ENCODE data around the gene HSPA12B.
"Not testable (repeated sequence)": the region's sequence is repeated elsewhere in the genome, so short reads cannot be mapped to it uniquely, and the experiment has no call there.

The HSPA12B gene

DNA sequence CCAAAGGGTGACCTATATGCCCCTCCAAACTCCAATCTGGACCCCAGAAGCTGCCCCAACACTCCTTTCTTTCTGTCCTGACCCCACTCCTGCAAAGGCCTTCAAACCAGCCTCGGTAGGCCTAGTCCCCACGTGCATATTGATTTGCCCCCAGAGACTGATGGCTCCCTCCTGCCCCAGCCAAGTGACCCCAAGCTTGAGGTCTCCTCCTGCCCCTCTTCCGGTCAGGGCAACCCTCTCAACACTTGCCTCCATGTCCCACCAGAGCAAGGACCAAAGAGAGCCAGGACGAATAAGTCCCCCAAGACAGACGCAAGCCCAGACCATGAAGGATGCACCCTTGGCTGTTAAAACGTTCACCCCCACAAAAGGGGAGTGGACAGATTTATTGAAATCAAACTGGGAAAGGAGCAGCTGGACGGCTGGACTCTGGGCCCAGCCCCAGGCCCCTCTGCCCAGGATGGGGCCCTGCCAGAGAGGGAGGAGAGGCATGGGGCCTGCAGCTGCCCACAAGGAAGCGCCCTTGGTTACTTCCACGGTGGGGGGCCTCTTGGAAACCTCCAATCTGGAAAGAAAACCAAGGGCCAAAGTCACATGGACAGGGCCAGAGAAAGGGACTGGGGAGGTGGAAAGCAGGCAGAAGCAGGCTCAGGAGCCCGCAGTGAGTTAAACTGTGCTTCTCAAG is 51.2 kb downstream of the HSPA12B start:
- H3K4me1 Mint-ChIP-seq (ENCODE audit: low read depth) = peaks cover 72% of the 10 kb centered on the region
- peaks cover 18% of the 10 kb centered on the region for H3K27me3 Mint-ChIP-seq
- peak overlapping the region; percentile 42 for H3K27ac Mint-ChIP-seq
- no peaks in the 10 kb centered on the region for H3K9me3 Mint-ChIP-seq
- intact Hi-C loops (cut with micrococcal nuclease) = no loop called here
- H3K36me3 Mint-ChIP-seq (ENCODE audit: low read depth) = peaks cover 35% of the 10 kb centered on the region
- H3K4me3 Mint-ChIP-seq = no peak overlapping the region

DNA sequence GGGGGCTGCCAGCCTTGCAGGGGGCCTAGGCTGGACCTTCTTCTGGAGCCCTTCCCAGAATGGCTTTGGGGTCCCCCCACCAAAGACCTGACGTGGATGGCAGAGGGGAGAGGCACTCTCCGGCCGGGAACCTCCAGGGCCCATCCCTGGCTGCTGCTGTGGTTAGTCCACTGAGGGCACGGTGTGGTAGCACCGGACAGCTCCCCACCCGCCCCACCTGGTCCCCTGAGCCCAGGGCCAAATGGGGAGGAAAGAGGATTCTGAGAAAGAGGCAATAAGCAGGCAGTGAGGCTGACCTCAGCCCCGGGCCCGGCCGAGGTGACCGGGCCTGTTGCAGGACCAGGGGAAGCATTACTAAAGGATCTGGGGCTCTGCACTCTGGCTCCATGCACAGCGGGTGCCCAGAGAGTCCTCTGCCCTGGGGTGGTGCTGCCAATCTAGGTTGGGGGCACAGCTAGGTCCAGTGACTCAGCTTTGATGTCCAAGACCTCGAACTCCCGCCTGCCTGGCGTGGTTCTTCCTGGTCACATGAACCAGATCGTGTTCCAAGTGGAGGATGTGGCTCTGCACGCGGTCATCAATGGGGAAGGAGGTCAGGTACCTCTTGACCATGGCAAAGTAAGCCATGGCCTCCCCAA is 51.9 kb downstream of the HSPA12B start:
- H3K27ac Mint-ChIP-seq = peak overlapping the region; percentile 42
- H3K27me3 Mint-ChIP-seq = peaks cover 12% of the 10 kb centered on the region
- peaks cover 71% of the 10 kb centered on the region for H3K4me1 Mint-ChIP-seq (ENCODE audit: low read depth)
- H3K4me3 Mint-ChIP-seq = peak overlapping the region; percentile 81
- H3K9me3 Mint-ChIP-seq = no peaks in the 10 kb centered on the region
- peaks cover 35% of the 10 kb centered on the region for H3K36me3 Mint-ChIP-seq (ENCODE audit: low read depth)
- intact Hi-C loops (cut with micrococcal nuclease) = no loop called here

DNA sequence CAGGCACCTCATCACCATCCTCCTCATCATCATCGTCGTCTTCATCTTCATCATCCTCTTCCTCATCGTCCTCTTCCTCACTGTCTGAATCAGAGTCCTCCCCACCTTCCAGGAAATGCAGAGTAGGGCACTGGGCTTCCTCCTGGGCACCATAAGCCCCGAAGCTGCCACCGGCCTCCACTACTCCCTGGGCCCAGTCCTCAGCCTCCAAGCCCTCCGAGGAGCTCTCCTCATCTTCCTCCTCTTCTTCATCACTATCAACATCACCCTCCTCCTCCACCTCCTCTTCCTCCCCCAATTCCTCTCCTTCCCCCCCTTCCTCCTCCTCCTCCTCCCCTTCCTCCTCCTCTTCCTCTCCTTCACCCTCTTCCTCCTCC is 52.4 kb downstream of the HSPA12B start:
- intact Hi-C loops (cut with micrococcal nuclease) = no loop called here
- peak overlapping the region; percentile 81 for H3K4me3 Mint-ChIP-seq

DNA sequence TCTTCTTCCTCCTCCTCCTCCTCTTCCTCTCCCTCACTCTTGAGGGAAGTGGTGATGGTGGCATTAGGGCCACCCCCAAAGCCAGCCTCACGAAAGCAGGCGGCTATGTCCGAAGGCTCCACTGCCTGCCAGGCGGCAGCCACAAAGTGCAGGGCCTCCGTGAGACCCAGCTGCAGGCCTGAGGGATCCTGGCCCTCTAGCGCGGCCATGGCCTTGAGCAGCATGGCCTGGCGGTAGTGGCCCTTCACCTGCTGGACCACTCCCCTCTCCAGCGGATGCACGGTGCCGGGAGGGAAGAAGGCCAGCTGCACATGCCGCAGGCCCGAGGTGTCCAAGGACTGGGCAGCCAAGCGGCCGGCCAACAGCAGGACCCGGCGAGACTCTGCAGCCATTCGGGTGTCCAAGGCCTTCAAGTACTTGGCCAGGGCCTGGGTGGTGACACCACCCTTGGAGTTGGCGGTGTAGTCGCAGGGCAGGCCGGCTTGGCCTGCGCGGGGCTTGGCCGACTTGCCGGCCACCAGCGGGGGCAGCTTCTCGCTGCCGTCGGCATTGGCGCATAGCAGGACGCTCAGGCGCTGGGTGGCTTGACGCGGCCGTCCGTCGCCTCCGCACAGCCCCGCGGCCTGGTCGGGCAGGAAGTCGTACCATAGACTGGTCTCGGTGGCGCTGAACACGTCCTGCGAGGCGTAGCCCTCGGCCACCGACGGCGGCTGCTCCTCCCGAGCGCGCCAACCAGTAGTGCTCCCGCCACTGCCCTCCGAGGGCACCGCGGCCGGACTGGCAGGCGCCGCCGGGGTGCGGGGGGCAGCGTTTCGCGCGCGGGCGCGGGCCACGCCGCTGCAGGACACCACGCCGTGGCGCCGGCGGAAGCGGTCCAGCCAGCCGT is 53.0 kb downstream of the HSPA12B start:
- H3K9me3 Mint-ChIP-seq = no peaks in the 10 kb centered on the region
- peaks cover 61% of the 10 kb centered on the region for H3K4me1 Mint-ChIP-seq (ENCODE audit: low read depth)
- intact Hi-C loops (cut with micrococcal nuclease) = loop anchor here (1.0 kb wide), 1 partner anchor 70 kb away; no protein-coding TSS in a partner anchor

More for the DNA sequence above, 52.4 kb downstream of the HSPA12B start:
- Mint-ChIP-seq H3K9me3 (no peaks in the 10 kb centered on the region), H3K27ac (peak overlapping the region; percentile 42), H3K36me3 (ENCODE audit: low read depth) (peaks cover 35% of the 10 kb centered on the region), H3K4me1 (ENCODE audit: low read depth) (peaks cover 65% of the 10 kb centered on the region), H3K27me3 (peaks cover 7% of the 10 kb centered on the region)

DNA sequence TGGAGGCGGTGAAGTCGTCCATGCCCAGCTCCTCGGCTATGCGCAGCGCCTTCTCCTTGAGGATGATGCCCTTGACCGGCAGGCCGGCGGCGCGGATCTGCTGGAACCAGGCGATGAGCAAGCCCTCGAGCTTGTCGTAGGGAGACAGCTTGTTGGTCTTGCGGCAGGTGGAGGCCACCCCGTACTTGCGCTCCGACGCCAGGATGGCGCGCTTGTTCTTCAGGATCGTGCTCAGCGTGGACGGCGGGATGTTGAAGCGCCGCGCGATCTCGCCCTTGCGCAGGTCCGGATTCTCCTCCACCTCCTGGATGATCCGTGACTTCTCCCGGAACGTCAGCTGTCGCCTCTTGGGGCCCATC is 53.6 kb downstream of the HSPA12B start:
- H3K4me3 Mint-ChIP-seq = peak overlapping the region; percentile 81
- H3K27me3 Mint-ChIP-seq = peaks cover 3% of the 10 kb centered on the region
- peak overlapping the region; percentile 78 for H3K27ac Mint-ChIP-seq
- peaks cover 35% of the 10 kb centered on the region for H3K36me3 Mint-ChIP-seq (ENCODE audit: low read depth)
- intact Hi-C loops (cut with micrococcal nuclease) = loop anchor here (1.0 kb wide), 1 partner anchor 69 kb away; no protein-coding TSS in a partner anchor
- peaks cover 55% of the 10 kb centered on the region for H3K4me1 Mint-ChIP-seq (ENCODE audit: low read depth)
- no peaks in the 10 kb centered on the region for H3K9me3 Mint-ChIP-seq

More for the DNA sequence above, 53.0 kb downstream of the HSPA12B start:
- H3K4me3 Mint-ChIP-seq = peak overlapping the region; percentile 81
- peaks cover 3% of the 10 kb centered on the region for H3K27me3 Mint-ChIP-seq
- H3K36me3 Mint-ChIP-seq (ENCODE audit: low read depth) = peaks cover 35% of the 10 kb centered on the region
- H3K27ac Mint-ChIP-seq = peak overlapping the region; percentile 78

DNA sequence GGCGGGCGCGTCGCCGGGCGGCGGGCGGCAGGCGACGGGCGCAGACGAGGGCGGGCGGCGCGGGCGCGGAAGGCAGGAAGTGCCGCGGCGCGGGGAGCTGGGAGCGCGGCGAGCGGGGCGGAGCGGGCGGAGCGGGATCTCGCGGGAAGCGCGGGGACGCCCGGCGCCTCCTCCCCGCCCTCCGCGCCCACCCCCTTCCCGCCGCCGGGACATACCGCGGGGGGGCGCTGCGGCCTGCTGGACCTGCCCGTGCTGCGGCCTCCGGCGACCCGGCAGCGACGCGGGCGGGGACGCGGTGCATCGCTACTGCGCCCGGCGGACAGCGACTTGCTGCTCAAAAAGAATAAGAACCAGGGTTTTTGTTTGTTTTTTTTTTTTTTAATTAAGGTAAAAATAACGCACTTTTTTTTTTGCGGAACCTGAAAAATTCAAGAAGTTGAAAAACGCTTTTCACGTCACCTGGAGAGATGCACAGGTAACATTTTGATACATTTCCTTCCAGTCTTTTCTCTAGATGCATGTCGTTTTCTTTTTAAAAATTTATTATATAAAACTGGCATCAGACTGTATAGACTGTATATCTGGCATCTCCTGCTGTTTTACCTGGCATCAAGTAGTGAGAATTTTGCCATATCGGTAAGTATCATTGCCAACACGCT is 54.3 kb downstream of the HSPA12B start, which contains the start of gene CENPB:
CENPB (minus strand) TSS at position 76 of the 659 bp plus-strand sequence. CDS start 257 bp downstream, outside the sequence.
- Mint-ChIP-seq H3K36me3 (ENCODE audit: low read depth) (peaks cover 35% of the 10 kb centered on the region), H3K4me3 (peak within 1 kb of the TSS; percentile 81), H3K27me3 (peaks cover 3% of the 10 kb centered on the region), H3K4me1 (ENCODE audit: low read depth) (peaks cover 48% of the 10 kb centered on the region), H3K27ac (peak within 1 kb of the TSS; percentile 78), H3K9me3 (no peaks in the 10 kb centered on the region)
- intact Hi-C loops (cut with micrococcal nuclease) = loop anchor here (1.0 kb wide), 2 partner anchors 34 to 69 kb away; partner anchors contain the start of gene AP5S1

DNA sequence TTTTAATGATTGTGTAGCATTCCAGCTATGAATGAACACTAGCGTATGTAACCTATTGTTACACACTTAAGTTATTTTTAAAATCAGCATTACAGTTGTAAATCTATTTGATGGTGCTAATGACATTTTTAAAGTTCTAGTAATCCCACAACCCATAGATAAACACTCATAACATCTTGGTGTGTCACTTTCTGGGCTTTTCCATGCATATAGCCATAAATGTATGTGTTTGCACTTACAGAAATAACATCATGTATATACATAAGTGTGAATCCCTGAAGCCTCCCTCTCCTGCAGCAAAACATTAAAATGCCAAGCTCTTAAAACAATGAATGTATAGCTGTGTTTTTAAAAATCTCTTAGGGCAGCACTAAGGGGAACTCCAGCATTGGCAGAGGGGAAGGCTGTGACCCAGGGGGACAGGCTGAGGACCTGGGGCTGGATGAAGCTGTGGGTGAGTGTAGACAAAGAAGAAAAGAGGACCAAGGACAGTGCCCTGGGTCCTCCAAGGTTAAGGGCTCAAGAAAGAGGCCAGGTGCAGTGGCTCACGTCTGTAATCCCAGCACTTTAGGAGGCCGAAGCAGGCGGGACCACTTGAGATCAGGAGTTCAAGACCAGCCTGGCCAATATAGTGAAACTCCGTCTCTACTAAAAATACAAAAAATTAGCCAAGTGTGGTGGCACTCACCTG is 55.0 kb downstream of the HSPA12B start:
- peaks cover 35% of the 10 kb centered on the region for H3K36me3 Mint-ChIP-seq (ENCODE audit: low read depth)
- no peaks in the 10 kb centered on the region for H3K9me3 Mint-ChIP-seq
- H3K27me3 Mint-ChIP-seq = peaks cover 3% of the 10 kb centered on the region
- peak overlapping the region; percentile 17 for H3K27ac Mint-ChIP-seq
- no peak overlapping the region for H3K4me3 Mint-ChIP-seq
- intact Hi-C loops (cut with micrococcal nuclease) = loop anchor here (1.0 kb wide), 1 partner anchor 33 kb away; the partner anchor contains the start of gene AP5S1
- peaks cover 42% of the 10 kb centered on the region for H3K4me1 Mint-ChIP-seq (ENCODE audit: low read depth)

DNA sequence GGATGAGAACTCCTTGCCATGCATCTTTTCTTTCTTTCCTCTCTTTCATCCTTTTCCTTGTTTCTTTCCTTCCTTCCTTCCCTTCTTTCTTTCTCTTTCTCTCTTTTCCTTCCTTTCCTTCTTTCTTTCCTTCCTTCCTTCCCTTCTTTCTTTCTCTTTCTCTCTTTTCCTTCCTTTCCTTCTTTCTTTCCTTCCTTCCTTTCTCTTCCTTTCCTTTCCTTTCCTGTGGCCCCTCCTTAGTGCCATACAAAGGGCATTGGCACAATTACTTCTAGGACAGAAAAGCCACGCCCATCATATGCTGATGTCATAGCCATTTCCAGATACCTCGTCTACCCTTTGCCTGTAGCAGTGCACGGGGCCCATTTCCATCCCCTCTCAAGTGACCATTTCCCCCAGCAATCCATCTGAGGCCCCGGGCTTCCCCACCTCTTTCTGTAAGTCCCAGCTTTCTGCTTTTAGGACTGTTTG is 56.2 kb downstream of the HSPA12B start:
- intact Hi-C loops (cut with micrococcal nuclease) = no loop called here
- H3K27me3 Mint-ChIP-seq = peaks cover 3% of the 10 kb centered on the region
- no peaks in the 10 kb centered on the region for H3K9me3 Mint-ChIP-seq
- H3K4me1 Mint-ChIP-seq (ENCODE audit: low read depth) = peaks cover 29% of the 10 kb centered on the region
- no peak overlapping the region for H3K4me3 Mint-ChIP-seq
- H3K36me3 Mint-ChIP-seq (ENCODE audit: low read depth) = peaks cover 23% of the 10 kb centered on the region
- peak overlapping the region; percentile 18 for H3K27ac Mint-ChIP-seq

DNA sequence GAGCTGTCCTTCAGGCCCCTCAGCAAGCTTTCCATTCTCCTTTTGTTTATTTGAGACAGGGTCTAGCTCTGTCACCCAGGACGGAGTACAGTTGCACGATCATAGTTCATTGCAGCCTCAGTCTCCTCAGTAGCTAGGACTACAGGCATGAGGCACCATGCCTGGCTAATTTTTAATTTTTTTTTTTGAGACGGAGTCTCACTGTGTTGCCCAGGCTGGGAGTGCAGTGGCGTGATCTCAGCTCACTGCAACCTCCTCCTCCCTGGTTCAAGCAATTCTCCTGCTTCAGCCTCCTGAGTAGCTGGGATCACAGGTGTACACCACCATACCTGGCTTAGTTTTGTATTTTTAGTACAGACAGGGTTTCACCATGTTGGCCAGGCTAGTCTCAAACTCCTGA is 56.7 kb downstream of the HSPA12B start:
- H3K27ac Mint-ChIP-seq = peak overlapping the region; percentile 18

DNA sequence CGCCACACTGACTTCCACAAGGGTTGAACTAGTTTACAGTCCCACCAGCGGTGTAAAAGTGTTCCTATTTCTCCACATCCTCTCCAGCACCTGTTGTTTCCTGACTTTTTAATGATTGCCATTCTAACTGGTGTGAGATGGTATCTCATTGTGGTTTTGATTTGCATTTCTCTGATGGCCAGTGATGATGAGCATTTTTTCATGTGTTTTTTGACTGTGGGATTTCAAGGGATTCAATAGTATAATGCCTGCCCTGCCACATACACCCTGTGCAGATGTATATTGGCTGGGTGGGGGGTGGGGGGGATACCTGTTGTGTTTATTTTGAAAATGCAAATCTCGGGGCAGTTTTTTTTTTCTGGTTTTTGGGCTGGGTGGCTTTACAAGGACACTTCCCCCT is 61.7 kb downstream of the HSPA12B start:
- intact Hi-C loops (cut with micrococcal nuclease) = loop anchor here (2.0 kb wide), 1 partner anchor 27 kb away; the partner anchor contains the start of gene AP5S1
- Mint-ChIP-seq H3K36me3 (ENCODE audit: low read depth) (peaks cover 33% of the 10 kb centered on the region), H3K27ac (peak overlapping the region; percentile 93), H3K4me1 (ENCODE audit: low read depth) (peaks cover 46% of the 10 kb centered on the region)
- not testable (repeated sequence) for H3K4me3 Mint-ChIP-seq, H3K27me3 Mint-ChIP-seq, H3K9me3 Mint-ChIP-seq

More for the DNA sequence above, 56.7 kb downstream of the HSPA12B start:
- peaks cover 18% of the 10 kb centered on the region for H3K36me3 Mint-ChIP-seq (ENCODE audit: low read depth)
- H3K4me1 Mint-ChIP-seq (ENCODE audit: low read depth) = peaks cover 25% of the 10 kb centered on the region
- intact Hi-C loops (cut with micrococcal nuclease); H3K4me3 Mint-ChIP-seq; H3K27me3 Mint-ChIP-seq; H3K9me3 Mint-ChIP-seq: not testable (repeated sequence)

DNA sequence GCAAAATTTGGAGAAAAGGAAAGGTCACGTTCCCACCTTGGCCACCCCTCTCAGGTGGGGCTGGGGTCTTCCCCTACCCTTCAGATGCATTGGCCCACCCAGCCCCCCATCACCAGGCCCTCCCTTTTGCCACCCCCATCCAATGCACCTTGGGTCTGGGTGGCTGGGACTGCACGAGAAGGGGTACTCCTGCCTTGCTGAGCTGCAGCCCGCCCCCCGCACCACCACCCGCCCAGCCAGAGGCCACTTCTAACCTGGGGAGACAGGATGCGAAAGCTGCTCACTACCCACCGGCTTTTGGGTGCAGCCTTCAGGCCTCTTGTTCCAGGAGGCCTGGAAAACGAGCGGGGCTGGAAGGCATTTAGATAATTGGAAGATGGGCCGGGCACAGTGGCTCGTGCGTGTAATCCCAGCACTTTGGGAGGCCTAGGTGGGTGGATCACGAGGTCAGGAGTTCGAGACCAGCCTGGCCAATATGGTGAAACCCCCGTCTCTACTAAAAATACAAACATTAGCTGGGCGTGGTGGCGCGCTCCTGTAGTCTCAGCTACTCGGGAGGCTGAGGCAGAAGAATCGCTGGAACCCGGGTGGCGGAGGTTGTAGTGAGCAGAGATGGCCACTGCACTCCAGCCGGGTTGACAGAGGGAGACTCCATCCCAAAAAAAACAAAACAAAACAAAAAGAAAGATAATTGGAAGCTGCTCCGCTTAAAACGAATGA is 62.4 kb downstream of the HSPA12B start:
- Mint-ChIP-seq H3K27me3 (no peaks in the 10 kb centered on the region), H3K4me1 (ENCODE audit: low read depth) (peaks cover 46% of the 10 kb centered on the region), H3K4me3 (peak overlapping the region; percentile 81), H3K36me3 (ENCODE audit: low read depth) (peaks cover 40% of the 10 kb centered on the region), H3K27ac (peak overlapping the region; percentile 93), H3K9me3 (no peaks in the 10 kb centered on the region)
- intact Hi-C loops (cut with micrococcal nuclease) = loop anchor here (2.0 kb wide), 1 partner anchor 26 kb away; the partner anchor contains the start of gene AP5S1
